ENCODE measurements around the gene BTBD6. TPM values are rescaled to one million over a fixed set of nuclear protein-coding genes. Genes with fewer than 3 reads are reported as not detected.

BTBD6 gene
- total and polyA plus RNA-seq, 2 donors (not counting 3 experiments of a cell fraction or from before 2014, with no cell fraction given) = 63.1 to 65.0 TPM

DNA sequence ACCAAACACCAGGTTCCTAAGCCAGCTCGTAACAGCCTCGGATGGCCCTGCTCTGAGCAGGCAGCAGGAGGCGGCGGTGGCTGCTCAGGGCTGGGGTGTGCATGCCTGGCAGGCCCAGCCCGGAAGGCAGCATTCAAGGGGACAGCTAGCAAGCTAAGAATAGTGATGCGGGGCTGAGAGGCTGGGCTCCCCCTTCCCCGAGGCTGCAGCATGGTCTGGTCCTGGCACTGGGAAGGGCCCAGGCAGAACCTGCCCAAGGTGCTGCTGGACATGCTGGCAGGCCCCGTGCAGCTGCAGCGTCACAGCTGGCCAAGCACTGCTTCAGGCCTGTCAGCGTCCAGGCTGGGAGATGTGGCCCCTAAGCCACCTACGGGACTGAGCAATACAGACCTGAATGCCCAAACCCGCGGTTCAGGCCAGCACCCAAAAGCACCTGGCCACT, 40.9 kb upstream of the BTBD6 start:
- FAIRE-seq (no peak), DNase-seq (ENCODE audit: low read depth, low spot score) (no peak)
- dilution Hi-C loops (cut with MboI; ENCODE audit: extremely low pct_ligation_motif_present, low sequenced_read_pairs) = no loop called here
- H3K9me1 ChIP-seq (replicated peaks; ENCODE audit: control insufficient read depth, extremely low read depth, insufficient read depth, low read length) = no peaks in the 10 kb centered on the region
- peaks cover 0 to 6% of the 10 kb centered on the region in 2 experiments for H3K36me3 ChIP-seq (ENCODE audit: control insufficient read depth in 2 of 2, extremely low read depth in 1 of 2, insufficient read depth in 2 of 2, low read length in 2 of 2)
- no TSS peak for BruUV-seq (replicated peaks)
- H3K4me2 ChIP-seq (ENCODE audit: insufficient read depth, low read length) = no peak overlapping the region
- TF ChIP-seq, protein P1, sequence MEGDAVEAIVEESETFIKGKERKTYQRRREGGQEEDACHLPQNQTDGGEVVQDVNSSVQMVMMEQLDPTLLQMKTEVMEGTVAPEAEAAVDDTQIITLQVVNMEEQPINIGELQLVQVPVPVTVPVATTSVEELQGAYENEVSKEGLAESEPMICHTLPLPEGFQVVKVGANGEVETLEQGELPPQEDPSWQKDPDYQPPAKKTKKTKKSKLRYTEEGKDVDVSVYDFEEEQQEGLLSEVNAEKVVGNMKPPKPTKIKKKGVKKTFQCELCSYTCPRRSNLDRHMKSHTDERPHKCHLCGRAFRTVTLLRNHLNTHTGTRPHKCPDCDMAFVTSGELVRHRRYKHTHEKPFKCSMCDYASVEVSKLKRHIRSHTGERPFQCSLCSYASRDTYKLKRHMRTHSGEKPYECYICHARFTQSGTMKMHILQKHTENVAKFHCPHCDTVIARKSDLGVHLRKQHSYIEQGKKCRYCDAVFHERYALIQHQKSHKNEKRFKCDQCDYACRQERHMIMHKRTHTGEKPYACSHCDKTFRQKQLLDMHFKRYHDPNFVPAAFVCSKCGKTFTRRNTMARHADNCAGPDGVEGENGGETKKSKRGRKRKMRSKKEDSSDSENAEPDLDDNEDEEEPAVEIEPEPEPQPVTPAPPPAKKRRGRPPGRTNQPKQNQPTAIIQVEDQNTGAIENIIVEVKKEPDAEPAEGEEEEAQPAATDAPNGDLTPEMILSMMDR (IDR thresholded peaks at IDR 0.05; ENCODE audit: extremely low read depth in 1 of 2, insufficient read depth in 1 of 2, low read depth in 1 of 2, low read length in 2 of 2) = no peak
- no peak for TF ChIP-seq JUN (IDR thresholded peaks at IDR 0.05; ENCODE audit: borderline replicate concordance, insufficient read depth, insufficient read length, low read depth)
- TF ChIP-seq FOS (IDR thresholded peaks at IDR 0.05; ENCODE audit: borderline replicate concordance, insufficient read depth, low read length) = no peak
- no peak for TF ChIP-seq MAX (IDR thresholded peaks at IDR 0.05; ENCODE audit: insufficient read depth, insufficient read length)
- TF ChIP-seq MYC (IDR thresholded peaks at IDR 0.05; ENCODE audit: low read depth, low read length) = no peak
- no peak for TF ChIP-seq POLR2AphosphoS5 (IDR thresholded peaks at IDR 0.05; ENCODE audit: insufficient read depth, low read depth, low read length)
- no peak for TF ChIP-seq GATA2 (IDR thresholded peaks at IDR 0.05; ENCODE audit: insufficient read depth, insufficient read length, low read depth, low read length)
- no peak for TF ChIP-seq EZH2 (IDR thresholded peaks at IDR 0.05; ENCODE audit: borderline replicate concordance, low read depth, low read length, severe bottlenecking)
- no peak for TF ChIP-seq POLR2A (IDR thresholded peaks at IDR 0.05; ENCODE audit: low read depth, low read length)
- no peaks in the 10 kb centered on the region for H3K9me3 ChIP-seq (replicated peaks; ENCODE audit: control insufficient read depth, insufficient read depth, low read length)
- H3K79me2 ChIP-seq (ENCODE audit: control insufficient read depth, insufficient read depth, low read length) = no peaks in the 10 kb centered on the region
- no peaks in the 10 kb centered on the region for H3K4me1 ChIP-seq (ENCODE audit: control insufficient read depth, extremely low read depth, insufficient read depth, low read length)
- H3K27me3 ChIP-seq (ENCODE audit: control insufficient read depth in 2 of 2, insufficient read depth in 2 of 2, low read length in 2 of 2) = no peaks in the 10 kb centered on the region
- ChIA-PET CTCF (interaction anchor here (1.1 to 1.9 kb wide), 4 partner anchors 25 to 145 kb away, joined by 3 to 13 read pairs (median 6); partner anchors contain the start of gene BTBD6), POLR2A (no interaction called here)
- no peak overlapping the region for H3K4me3 ChIP-seq (replicated peaks in 1 of 3; ENCODE audit: insufficient read depth in 1 of 3, low read depth in 1 of 3, low read length in 3 of 3)
- no peaks in the 10 kb centered on the region for H4K20me1 ChIP-seq (replicated peaks; ENCODE audit: control insufficient read depth, extremely low read depth, insufficient read depth, low read length)
- H3K27ac ChIP-seq (ENCODE audit: insufficient read depth, low read depth, low read length) = no peak overlapping the region
- no peak overlapping the region for H2AFZ ChIP-seq (ENCODE audit: low read depth, low read length)
- H3K9ac ChIP-seq (replicated peaks; ENCODE audit: extremely low read depth, insufficient read depth, low read length) = no peak overlapping the region
- intact Hi-C loops (cut with micrococcal nuclease) = loop anchor here (10.0 kb wide), 1 partner anchor 47 kb away; no protein-coding TSS in a partner anchor
